GDM1 (cell line): ENCODE measurements around the gene PLSCR5.

ENCODE experiments used
- DNase-seq: peaks from one replicate; lab custom pipeline; 2025; lab: John Stamatoyannopoulos, UW

The PLSCR5 gene, protein sequence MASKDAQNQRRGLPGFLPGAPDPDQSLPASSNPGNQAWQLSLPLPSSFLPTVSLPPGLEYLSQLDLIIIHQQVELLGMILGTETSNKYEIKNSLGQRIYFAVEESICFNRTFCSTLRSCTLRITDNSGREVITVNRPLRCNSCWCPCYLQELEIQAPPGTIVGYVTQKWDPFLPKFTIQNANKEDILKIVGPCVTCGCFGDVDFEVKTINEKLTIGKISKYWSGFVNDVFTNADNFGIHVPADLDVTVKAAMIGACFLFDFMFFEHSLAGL

GRCh38 chr3:146605106-146605505 lies at the start of gene PLSCR5:
PLSCR5 (minus strand) TSS chr3:146605346; CDS start chr3:146605212, 134 bp downstream.
- no peak for DNase-seq

DNA sequence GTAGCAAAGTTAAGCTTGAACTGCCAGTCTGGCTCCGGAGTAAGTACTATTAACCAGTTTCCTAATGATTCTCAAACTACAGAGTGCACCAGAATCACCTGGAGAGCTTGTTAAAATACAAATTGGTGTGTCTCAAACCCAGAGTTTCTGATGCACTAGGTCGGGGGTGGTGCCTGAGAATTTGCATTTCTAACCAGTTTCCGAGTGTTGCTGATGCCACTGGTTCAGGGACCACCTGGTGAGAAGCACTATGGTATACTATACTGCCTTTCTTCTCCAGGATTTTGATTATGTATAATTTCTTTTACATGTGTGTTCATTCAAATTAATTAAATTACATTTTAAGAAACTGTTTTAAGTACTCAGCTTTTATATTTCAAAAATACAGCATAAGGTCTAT lies 48.8 kb upstream of the PLSCR5 start:
- no peak for DNase-seq

- DNase-seq = no peak
Measured at GRCh38 chr3:146650691-146651442, 45.7 kb upstream of the PLSCR5 start.

DNA sequence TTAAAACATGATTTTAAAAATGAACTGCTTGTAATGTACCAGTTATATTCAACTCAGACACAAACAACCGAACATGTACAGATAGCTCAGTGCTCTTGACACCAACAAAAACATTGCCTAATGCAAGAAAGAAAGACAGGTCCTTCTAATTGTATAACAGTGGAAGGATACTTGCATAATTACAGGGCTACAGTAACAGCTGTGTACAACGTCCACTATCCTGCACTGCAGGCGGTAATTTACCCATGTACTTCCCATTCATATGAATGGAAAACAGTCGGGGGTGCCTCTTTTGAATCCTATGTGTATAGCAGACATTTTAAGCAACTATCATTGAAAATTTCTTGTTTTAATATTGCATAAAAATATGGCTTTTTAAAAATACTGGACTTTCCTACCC lies 41.1 kb upstream of the PLSCR5 start:
- DNase-seq = no peak

- peak; percentile 17 for DNase-seq
Measured at GRCh38 chr3:146640955-146641867, 36.1 kb upstream of the PLSCR5 start.

DNA sequence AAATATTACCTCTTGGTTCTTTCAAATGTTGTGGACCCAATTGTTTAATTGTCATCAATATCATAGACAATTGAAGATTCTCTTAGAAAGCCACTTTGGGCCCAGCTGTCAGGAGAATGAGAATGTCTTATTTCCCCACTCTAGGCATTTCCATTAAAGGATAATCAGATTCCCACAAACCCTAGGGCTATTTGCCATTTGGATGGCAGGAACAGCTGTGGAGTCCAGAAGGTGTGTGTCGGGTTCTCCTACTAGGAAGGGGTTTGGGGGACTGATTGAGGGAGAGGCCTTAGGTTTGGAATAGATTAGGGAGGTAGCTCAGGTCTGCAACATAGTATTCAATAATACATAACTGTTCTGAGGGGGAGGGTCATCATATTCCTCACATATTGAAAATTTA lies 35.2 kb upstream of the PLSCR5 start:
- no peak for DNase-seq

GRCh38 chr3:146638718-146639117 lies 33.6 kb upstream of the PLSCR5 start:
- no peak for DNase-seq

- no peak for DNase-seq
Measured at GRCh38 chr3:146637871-146638270, 32.7 kb upstream of the PLSCR5 start.

DNA sequence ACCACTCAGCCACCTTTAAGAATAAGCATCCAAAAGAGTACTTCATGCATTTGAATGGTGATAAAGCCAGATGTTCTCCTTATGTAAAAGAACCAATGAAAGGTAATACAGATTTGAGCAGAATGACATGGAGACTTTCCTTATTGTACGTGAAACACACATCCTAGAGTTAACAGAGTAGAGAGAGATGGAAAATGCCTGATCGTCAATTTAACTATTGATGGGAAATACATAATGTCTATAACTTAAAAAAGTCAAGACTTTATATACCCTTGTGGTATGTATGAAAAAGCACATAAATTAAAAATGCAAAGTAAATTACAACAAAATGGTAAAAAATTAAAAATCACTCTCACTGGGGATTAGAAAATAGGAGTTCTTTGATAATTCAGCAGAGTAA lies 31.7 kb upstream of the PLSCR5 start:
- DNase-seq = no peak

- DNase-seq = no peak
Measured at GRCh38 chr3:146634346-146634745, 29.2 kb upstream of the PLSCR5 start.

DNA sequence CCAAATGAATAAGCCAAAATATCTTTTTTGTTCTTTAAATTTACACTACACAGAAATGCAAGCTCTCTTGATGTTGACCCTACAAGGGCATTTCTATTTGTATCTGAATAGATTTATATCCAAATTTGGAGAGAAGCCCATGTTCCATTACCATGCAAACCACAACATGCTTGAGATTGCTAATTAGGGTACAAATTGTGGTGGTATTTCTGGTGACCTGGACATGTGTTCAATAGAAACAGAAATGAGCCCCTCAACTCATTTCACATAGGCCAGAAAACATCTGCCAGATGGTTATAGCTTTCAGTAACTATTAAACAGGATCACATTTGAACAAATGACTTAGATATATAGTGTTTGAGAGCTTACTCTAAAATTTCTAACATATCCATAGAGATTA lies 23.5 kb upstream of the PLSCR5 start:
- DNase-seq = no peak

- no peak for DNase-seq
Measured at GRCh38 chr3:146626403-146627122, 21.4 kb upstream of the PLSCR5 start.

- no peak for DNase-seq
Measured at GRCh38 chr3:146625186-146625775, 20.1 kb upstream of the PLSCR5 start.

GRCh38 chr3:146621723-146622122 lies 16.6 kb upstream of the PLSCR5 start:
- DNase-seq = no peak

DNA sequence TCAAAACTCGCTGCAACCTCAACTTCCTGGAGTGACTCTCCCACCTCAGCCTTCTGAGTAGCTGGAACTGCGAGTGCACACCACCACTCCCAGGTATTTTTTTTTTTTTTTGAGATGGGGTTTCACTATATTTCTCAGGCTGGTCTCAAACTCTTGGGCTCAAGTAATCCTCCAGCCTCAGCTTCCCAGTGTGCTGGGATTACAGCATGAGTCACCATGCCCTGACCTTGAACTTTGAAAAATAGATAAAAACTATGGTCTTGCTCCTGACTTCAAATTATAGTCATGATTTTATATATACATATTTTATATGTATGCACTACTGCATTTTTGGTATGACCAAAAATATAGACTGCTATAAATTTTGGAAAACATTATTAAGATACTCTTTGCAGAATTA lies 6.9 kb upstream of the PLSCR5 start:
- no peak for DNase-seq

GRCh38 chr3:146611096-146611495 lies 6.0 kb upstream of the PLSCR5 start:
- no peak for DNase-seq

DNA sequence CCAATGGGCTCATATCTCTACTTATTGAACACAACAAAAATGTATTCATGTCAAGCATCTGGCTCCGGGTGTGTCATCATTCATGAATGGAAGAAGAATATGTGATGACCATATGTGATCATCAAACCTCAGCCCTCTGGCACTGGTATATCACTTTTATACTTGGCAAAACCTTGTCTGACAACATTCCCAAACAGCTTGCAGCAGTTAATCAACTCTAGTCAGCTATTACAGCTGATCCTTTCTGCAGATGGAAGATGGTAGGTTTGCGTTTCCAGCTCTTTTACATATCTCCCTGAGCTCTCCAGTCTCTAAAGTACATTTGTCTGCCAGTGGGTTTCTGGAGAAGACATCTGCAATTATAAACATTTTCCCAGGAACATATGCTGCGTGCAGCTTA lies 6.6 kb downstream of the PLSCR5 start:
- no peak for DNase-seq

DNA sequence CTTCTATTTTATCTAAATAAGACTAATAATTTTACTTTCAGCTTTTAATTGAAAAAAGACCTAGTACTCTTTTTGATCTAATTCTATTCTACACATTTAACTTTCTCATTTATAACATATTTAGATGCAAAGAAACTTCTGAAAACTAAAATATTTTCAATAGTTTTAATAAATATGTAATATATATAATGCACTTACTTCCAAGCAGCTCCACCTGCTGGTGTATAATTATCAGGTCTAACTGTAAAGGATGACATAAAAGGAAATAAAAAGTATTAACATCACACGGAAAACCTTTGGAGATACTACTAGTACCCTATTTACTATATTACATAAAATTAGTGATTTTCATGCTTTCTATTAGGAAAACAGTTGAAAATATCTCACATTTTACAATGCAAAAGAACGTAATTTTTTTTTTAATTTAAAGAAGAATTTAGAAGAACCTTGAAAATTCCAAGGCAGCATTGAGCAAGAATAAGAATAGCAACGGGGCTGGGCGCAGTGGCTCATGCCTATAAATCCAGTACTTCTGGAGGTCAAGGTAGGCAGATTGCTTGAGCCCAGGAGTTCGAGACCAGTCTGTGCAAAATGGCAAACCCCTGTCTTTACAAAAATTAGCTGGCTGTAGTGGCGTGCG lies 10.2 kb downstream of the PLSCR5 start:
- DNase-seq = no peak

GRCh38 chr3:146593776-146594175 lies 11.4 kb downstream of the PLSCR5 start:
- no peak for DNase-seq

- no peak for DNase-seq
Measured at GRCh38 chr3:146590521-146590920, 14.6 kb downstream of the PLSCR5 start.

GRCh38 chr3:146589899-146590508 lies 15.1 kb downstream of the PLSCR5 start:
- no peak for DNase-seq
